Esophagus squamous epithelium (tissue), 5 donors: Measurements from ENCODE around the gene PTPRO. TPM values are rescaled to one million over a fixed set of nuclear protein-coding genes. Genes with fewer than 3 reads are reported as not detected.

Experiments used
- DNase-seq: peaks from one replicate; lab custom pipeline; 2025; lab: John Stamatoyannopoulos, UW
- H3K27ac ChIP-seq, 4 donors: fragments of 200-600 bp; sonication (generic); one replicate each; pipeline ENCODE4 v1.5.1; 2016 to 2019; ENCODE audit warnings: mild to moderate bottlenecking in 1 of 4
- H3K27me3 ChIP-seq, 4 donors: fragments of 200-600 bp; sonication (generic); 1 replicate in 3 of 4; 2 replicates in 1 of 4; pipeline versions ENCODE4 v1.5.1 to v1.6.0; 2017 to 2021; ENCODE audit warnings: antibody characterized with exemption in 1 of 4
- H3K36me3 ChIP-seq, 3 donors: fragments of 200-600 bp; sonication (generic); one replicate each; pipeline ENCODE4 v1.5.1; 2016 to 2019
- H3K4me1 ChIP-seq, 3 donors: fragments of 200-600 bp; sonication (generic); one replicate each; pipeline ENCODE4 v1.5.1; 2017 to 2019
- H3K4me3 ChIP-seq, 4 donors: fragments of 200-600 bp; sonication (generic); 1 replicate in 3 of 4; 2 replicates in 1 of 4; pipeline ENCODE4 v1.5.1; 2016 to 2019; ENCODE audit warnings: mild to moderate bottlenecking in 2 of 4, moderate library complexity in 1 of 4
- H3K9me3 ChIP-seq, 3 donors: fragments of 200-600 bp; sonication (generic); one replicate each; pipeline ENCODE4 v1.5.1; 2016 to 2019
- CTCF ChIP-seq, 6 experiments: fragments of 450-650 bp in 4 of 6; fragments of 200-600 bp in 2 of 6; sonication (generic) in 2 of 6; IDR thresholded peaks; one replicate each; pipeline ENCODE4 v1.5.1; 2016 to 2019; ENCODE audit warnings: antibody characterized with exemption in 6 of 6, mild to moderate bottlenecking in 4 of 6, moderate library complexity in 4 of 6
- POLR2A ChIP-seq, 4 donors: fragments of 450-650 bp; IDR thresholded peaks; one replicate each; pipeline ENCODE4 v1.6.1; 2017; ENCODE audit warnings: antibody characterized with exemption in 4 of 4, mild to moderate bottlenecking in 4 of 4, moderate library complexity in 3 of 4
- WGBS, 2 donors: methylation state at CpG; one replicate each; pipeline ENCODE4 v1.1.5; 2018; 5-methylcytosine and 5-hydroxymethylcytosine counted together
- intact Hi-C: fragments of 100-400 bp; cut with DNase I; formaldehyde crosslinking; loops from one replicate; pipeline ENCODE4 v1.15.0; 2022
- total RNA-seq, 4 donors: library from RNA; depleted of rRNA; stranded (reverse); fragments of >200 nt; gene quantifications; one replicate each; pipeline ENCODE4 v1.1.0, GENCODE V29; 2016
- donor health status: DM: yes; HTN: yes; CAD: no.

Gene PTPRO
- total RNA-seq, 4 donors from 2014 or later: 0.13 to 1.4 (median 0.76) TPM; not detected in 1

- Histone ChIP-seq H3K4me1 (peaks cover 0 to 4% (median 0%) of the 10 kb centered on the region in 3 donors), H3K9me3 (no peaks in the 10 kb centered on the region), H3K4me3 (no peak overlapping the region), H3K36me3 (peaks cover 0 to 29% (median 0%) of the 10 kb centered on the region in 3 donors), H3K27me3 (no peaks in the 10 kb centered on the region), H3K27ac (no peak overlapping the region)
- TF ChIP-seq CTCF (IDR thresholded peaks at IDR 0.05) (no peak), POLR2A (IDR thresholded peaks at IDR 0.05) (no peak)
- DNase-seq: no peak
- intact Hi-C loops: no loop called here
- WGBS, 2 donors: 84 to 90% methylated on average over 1 of the region's 1 CpG
These were observed 314.0 kb downstream of the PTPRO start for GRCh38 chr12:15636060-15636890.

GRCh38 chr12:15638231-15638630 is 315.9 kb downstream of the PTPRO start:
- TF ChIP-seq CTCF (IDR thresholded peaks at IDR 0.05) (no peak), POLR2A (IDR thresholded peaks at IDR 0.05) (no peak)
- H3K27ac ChIP-seq: no peak overlapping the region
- H3K27me3 ChIP-seq: no peaks in the 10 kb centered on the region
- no peak for DNase-seq
- H3K4me1 ChIP-seq: peaks cover 0 to under 1% (median 0%) of the 10 kb centered on the region in 3 donors
- H3K4me3 ChIP-seq: no peak overlapping the region
- no peaks in the 10 kb centered on the region for H3K9me3 ChIP-seq
- 71 to 73% methylated on average over 3 of the region's 3 CpGs for WGBS, 2 donors
- H3K36me3 ChIP-seq: peaks cover 0 to 36% (median 0%) of the 10 kb centered on the region in 3 donors
- intact Hi-C loops: no loop called here

- H3K9me3 ChIP-seq: no peaks in the 10 kb centered on the region
- intact Hi-C loops: no loop called here
- TF ChIP-seq CTCF (IDR thresholded peaks at IDR 0.05): no peak
- no peak for TF ChIP-seq POLR2A (IDR thresholded peaks at IDR 0.05)
- H3K4me1 ChIP-seq: no peaks in the 10 kb centered on the region
- no peak for DNase-seq
- H3K36me3 ChIP-seq: peaks cover 0 to 52% (median 0%) of the 10 kb centered on the region in 3 donors
- no peak overlapping the region for H3K27ac ChIP-seq
- H3K4me3 ChIP-seq: no peak overlapping the region
- no peaks in the 10 kb centered on the region for H3K27me3 ChIP-seq
These were observed 322.4 kb downstream of the PTPRO start for GRCh38 chr12:15644700-15645099.

GRCh38 chr12:15646581-15646980 is 324.3 kb downstream of the PTPRO start:
- Histone ChIP-seq H3K9me3 (no peaks in the 10 kb centered on the region), H3K36me3 (peaks cover 0 to 33% (median 0%) of the 10 kb centered on the region in 3 donors), H3K27ac (no peak overlapping the region), H3K4me1 (no peaks in the 10 kb centered on the region), H3K27me3 (no peaks in the 10 kb centered on the region), H3K4me3 (no peak overlapping the region)
- intact Hi-C loops: no loop called here
- DNase-seq: no peak
- TF ChIP-seq POLR2A (IDR thresholded peaks at IDR 0.05) (no peak), CTCF (IDR thresholded peaks at IDR 0.05) (no peak)
- WGBS, 2 donors: 0% methylated on average over 1 of the region's 1 CpG

Other genes starting within 250 kb of the PTPRO start
- 10 to 100 TPM in 2 of 4 donors, 1 to 10 TPM in 2; 1.4 to 15.1 (median 7.0) TPM for gene RERG, start 101.1 kb upstream of the PTPRO start, total RNA-seq